Measurements from ENCODE around the gene STK10. TPM values are rescaled to one million over a fixed set of nuclear protein-coding genes. Genes with fewer than 3 reads are reported as not detected.

The STK10 gene
- total RNA-seq, 1 experiment from 2014 or later, result 22.9 TPM

DNA sequence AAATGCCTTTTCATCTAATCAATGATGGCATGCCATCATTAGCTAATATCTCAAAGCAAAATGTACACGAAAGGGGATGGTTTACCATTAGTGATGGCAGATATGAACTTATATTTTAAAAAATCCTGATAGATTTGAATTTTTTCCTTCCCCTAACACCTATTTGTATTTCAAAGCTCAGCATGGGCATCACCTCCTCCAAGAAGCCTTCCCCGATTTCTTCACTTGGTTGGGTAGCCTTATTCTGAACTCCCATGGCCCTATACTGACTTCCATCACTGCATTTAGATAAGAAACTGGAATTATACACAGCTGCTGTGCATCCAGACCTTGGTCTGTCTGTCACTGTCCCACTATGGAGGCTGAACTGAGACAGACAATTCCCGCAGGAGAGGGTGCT lies 132.0 kb downstream of the STK10 start:
- ATAC-seq (no peak), DNase-seq (ENCODE audit: low read depth, low spot score) (no peak)
- Histone ChIP-seq H3K9me2 (ENCODE audit: insufficient read depth) (no peaks in the 10 kb centered on the region), H3K4me1 (ENCODE audit: control insufficient read depth in 1 of 2, insufficient read depth in 2 of 2, low read length in 2 of 2) (no peaks in the 10 kb centered on the region), H4K20me1 (ENCODE audit: insufficient read depth) (no peaks in the 10 kb centered on the region), H3K4me3 (replicated peaks in 1 of 2; ENCODE audit: low read depth in 1 of 2, low read length in 2 of 2) (no peak overlapping the region), H3K27me3 (ENCODE audit: insufficient read depth, low read length) (no peaks in the 10 kb centered on the region), H3K9ac (ENCODE audit: low read length) (no peak overlapping the region), H3K4me2 (ENCODE audit: low read length) (no peak overlapping the region), H2AFZ (ENCODE audit: low read depth, low read length, poor library complexity, severe bottlenecking) (no peak overlapping the region), H3K9me3 (ENCODE audit: control insufficient read depth in 1 of 2, insufficient read depth in 1 of 2, low read depth in 1 of 2, low read length in 2 of 2) (no peaks in the 10 kb centered on the region), H3K36me3 (ENCODE audit: control insufficient read depth in 1 of 2, insufficient read depth in 2 of 2, low read length in 2 of 2) (peaks cover 0 to 6% of the 10 kb centered on the region in 2 experiments; a peak in 1 of 4 replicates), H3K27ac (ENCODE audit: low read depth, low read length) (no peak overlapping the region), H3K79me2 (ENCODE audit: insufficient read depth, low read length) (no peaks in the 10 kb centered on the region)
- ChIA-PET POLR2A (no interaction called here), RAD21 (ENCODE audit: low non-redundant PET in 1 of 2, low total read pairs in 2 of 2, uncharacterized antibody in 2 of 2, unreplicated experiment in 2 of 2) (no interaction called here), CTCF (interaction anchor here (0.9 to 1.0 kb wide), 2 partner anchors 14 to 143 kb away, joined by 3 read pairs; no protein-coding TSS in a partner anchor)
- BruUV-seq (replicated peaks), result no TSS peak
- TF ChIP-seq POLR2AphosphoS5 (IDR thresholded peaks at IDR 0.05; ENCODE audit: low read depth, low read length) (no peak), YY1 (IDR thresholded peaks at IDR 0.05; ENCODE audit: extremely low read depth, insufficient replicate concordance, low read depth, low read length) (no peak), RAD21 (IDR thresholded peaks at IDR 0.05; ENCODE audit: low read depth) (no peak), POLR2A (IDR thresholded peaks at IDR 0.05; ENCODE audit: borderline replicate concordance, extremely low read depth, insufficient read depth, insufficient read length) (no peak), EGR1 (IDR thresholded peaks at IDR 0.05; ENCODE audit: low read depth) (no peak), ZFX (IDR thresholded peaks at IDR 0.05) (no peak), EZH2phosphoT487 (IDR thresholded peaks at IDR 0.05; ENCODE audit: borderline replicate concordance) (no peak), CBX3 (IDR thresholded peaks at IDR 0.05; ENCODE audit: low read depth) (no peak), SIN3A (IDR thresholded peaks at IDR 0.05; ENCODE audit: low read depth) (no peak)
- TF ChIP-seq, protein P1, sequence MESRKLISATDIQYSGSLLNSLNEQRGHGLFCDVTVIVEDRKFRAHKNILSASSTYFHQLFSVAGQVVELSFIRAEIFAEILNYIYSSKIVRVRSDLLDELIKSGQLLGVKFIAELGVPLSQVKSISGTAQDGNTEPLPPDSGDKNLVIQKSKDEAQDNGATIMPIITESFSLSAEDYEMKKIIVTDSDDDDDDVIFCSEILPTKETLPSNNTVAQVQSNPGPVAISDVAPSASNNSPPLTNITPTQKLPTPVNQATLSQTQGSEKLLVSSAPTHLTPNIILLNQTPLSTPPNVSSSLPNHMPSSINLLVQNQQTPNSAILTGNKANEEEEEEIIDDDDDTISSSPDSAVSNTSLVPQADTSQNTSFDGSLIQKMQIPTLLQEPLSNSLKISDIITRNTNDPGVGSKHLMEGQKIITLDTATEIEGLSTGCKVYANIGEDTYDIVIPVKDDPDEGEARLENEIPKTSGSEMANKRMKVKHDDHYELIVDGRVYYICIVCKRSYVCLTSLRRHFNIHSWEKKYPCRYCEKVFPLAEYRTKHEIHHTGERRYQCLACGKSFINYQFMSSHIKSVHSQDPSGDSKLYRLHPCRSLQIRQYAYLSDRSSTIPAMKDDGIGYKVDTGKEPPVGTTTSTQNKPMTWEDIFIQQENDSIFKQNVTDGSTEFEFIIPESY (IDR thresholded peaks at IDR 0.05; ENCODE audit: extremely low read depth, insufficient replicate concordance, low read length), result no peak
- intact Hi-C loops (cut with micrococcal nuclease), result no loop called here
